Tibial nerve (tissue), 4 donors: ENCODE measurements around the gene COL4A1. TPM values are rescaled to one million over a fixed set of nuclear protein-coding genes. Genes with fewer than 3 reads are reported as not detected.
"Not testable (repeated sequence)": the region's sequence is repeated elsewhere in the genome, so short reads cannot be mapped to it uniquely, and the experiment has no call there.

Source experiments
- DNase-seq, 2 donors: peaks; one replicate each; pipeline ENCODE4 v3.0.0-alpha.2; 2019; ENCODE audit warnings: low spot score in 2 of 2
- H3K27ac ChIP-seq, 4 donors: fragments of 200-600 bp; sonication (generic) in 3 of 4; one replicate each; pipeline ENCODE4 v1.5.1; 2017 to 2019; ENCODE audit warnings: mild to moderate bottlenecking in 1 of 4
- H3K27me3 ChIP-seq, 2 donors: fragments of 200-600 bp; sonication (generic) in 1 of 2; one replicate each; pipeline versions ENCODE4 v1.5.1 to v1.6.0; 2017 to 2019
- H3K36me3 ChIP-seq, 3 donors: fragments of 200-600 bp; sonication (generic); one replicate each; pipeline ENCODE4 v1.5.1; 2018 to 2019
- H3K4me1 ChIP-seq, 4 donors: fragments of 200-600 bp; sonication (generic) in 3 of 4; one replicate each; pipeline ENCODE4 v1.5.1; 2017 to 2019
- H3K4me3 ChIP-seq, 4 donors: fragments of 200-600 bp; sonication (generic) in 3 of 4; one replicate each; pipeline ENCODE4 v1.5.1; 2017 to 2019; ENCODE audit warnings: mild to moderate bottlenecking in 1 of 4, moderate library complexity in 1 of 4
- H3K9me3 ChIP-seq, 4 donors: fragments of 200-600 bp; sonication (generic) in 3 of 4; one replicate each; pipeline ENCODE4 v1.5.1; 2017 to 2019
- CTCF ChIP-seq, 5 experiments: fragments of 200-600 bp in 3 of 5; fragments of 450-650 bp in 2 of 5; sonication (generic) in 3 of 5; IDR thresholded peaks; one replicate each; pipeline ENCODE4 v1.5.1; 2016 to 2019; ENCODE audit warnings: antibody characterized with exemption in 5 of 5, mild to moderate bottlenecking in 3 of 5, moderate library complexity in 2 of 5
- EP300 ChIP-seq, 2 donors: sonication (generic); formaldehyde crosslinking; IDR thresholded peaks; one replicate each; pipeline ENCODE4 v1.6.1; 2017; ENCODE audit warnings: antibody characterized with exemption in 2 of 2, mild to moderate bottlenecking in 1 of 2
- POLR2A ChIP-seq, 2 donors: fragments of 450-650 bp; IDR thresholded peaks; one replicate each; pipeline ENCODE4 v1.6.1; 2017; ENCODE audit warnings: antibody characterized with exemption in 2 of 2, mild to moderate bottlenecking in 2 of 2, moderate library complexity in 2 of 2
- WGBS, 2 donors: methylation state at CpG; one replicate each; pipeline ENCODE4 v1.1.5; 2018; 5-methylcytosine and 5-hydroxymethylcytosine counted together
- total RNA-seq, 4 donors: library from RNA; depleted of rRNA; stranded (reverse); fragments of >200 nt; gene quantifications; one replicate each; pipeline ENCODE4 v1.1.0, GENCODE V29; 2016

Gene COL4A1
- total RNA-seq, 4 donors from 2014 or later = 385 to 583 (median 526) TPM

GRCh38 chr13:110317093-110317492 is 10.1 kb upstream of the COL4A1 start:
- H3K27ac ChIP-seq = no peak overlapping the region
- no peak for DNase-seq
- 66 to 97% methylated on average over 5 of the region's 5 CpGs for WGBS, 2 donors

GRCh38 chr13:110316196-110316595 is 9.2 kb upstream of the COL4A1 start:
- no peak for TF ChIP-seq CTCF (IDR thresholded peaks at IDR 0.05)
- Histone ChIP-seq H3K36me3 (peaks cover 0 to 26% (median 0%) of the 10 kb centered on the region in 3 donors), H3K4me3 (no peak overlapping the region), H3K27ac (peak overlapping the region in 2 of 4 donors; percentile 15 to 34), H3K27me3 (no peaks in the 10 kb centered on the region), H3K9me3 (no peaks in the 10 kb centered on the region), H3K4me1 (peaks cover 0 to 91% (median 44%) of the 10 kb centered on the region in 4 donors)
- 53 to 64% methylated on average over 10 of the region's 10 CpGs for WGBS, 2 donors
- no peak for DNase-seq

More at GRCh38 chr13:110317093-110317492, 10.1 kb upstream of the COL4A1 start:
- Histone ChIP-seq H3K4me3 (no peak overlapping the region), H3K9me3 (no peaks in the 10 kb centered on the region), H3K4me1 (peaks cover 0 to 86% (median 38%) of the 10 kb centered on the region in 4 donors), H3K36me3 (peaks cover 0 to 26% (median 0%) of the 10 kb centered on the region in 3 donors), H3K27me3 (no peaks in the 10 kb centered on the region)
- TF ChIP-seq POLR2A (IDR thresholded peaks at IDR 0.05) = no peak
- no peak for TF ChIP-seq CTCF (IDR thresholded peaks at IDR 0.05)
- no peak for TF ChIP-seq EP300 (IDR thresholded peaks at IDR 0.05)

GRCh38 chr13:110314516-110315245 is 7.7 kb upstream of the COL4A1 start:
- Histone ChIP-seq H3K4me1 (peaks cover 0 to 96% (median 42%) of the 10 kb centered on the region in 4 donors), H3K36me3 (peaks cover 0 to 26% (median 0%) of the 10 kb centered on the region in 3 donors), H3K4me3 (no peak overlapping the region), H3K27me3 (no peaks in the 10 kb centered on the region), H3K27ac (peak overlapping the region in 2 of 4 donors; percentile 63 to 65), H3K9me3 (no peaks in the 10 kb centered on the region)
- 84 to 86% methylated on average over 18 of the region's 18 CpGs for WGBS, 2 donors
- DNase-seq = no peak
- TF ChIP-seq CTCF (IDR thresholded peaks at IDR 0.05) (no peak), EP300 (IDR thresholded peaks at IDR 0.05) (no peak), POLR2A (IDR thresholded peaks at IDR 0.05) (no peak)

GRCh38 chr13:110313733-110314132 is 6.8 kb upstream of the COL4A1 start:
- H3K4me3 ChIP-seq, H3K9me3 ChIP-seq, H3K27me3 ChIP-seq, DNase-seq: not testable (repeated sequence)
- Histone ChIP-seq H3K36me3 (peaks cover 0 to 26% (median 0%) of the 10 kb centered on the region in 3 donors), H3K4me1 (peaks cover 0 to 94% (median 42%) of the 10 kb centered on the region in 4 donors), H3K27ac (peak overlapping the region in 2 of 4 donors; percentile 63 to 65)
- 46 to 56% methylated on average over 2 to 10 of the region's 16 CpGs for WGBS, 2 donors

- H3K9me3 ChIP-seq, H3K4me3 ChIP-seq, H3K27me3 ChIP-seq, DNase-seq: not testable (repeated sequence)
- peak overlapping the region in 2 of 4 donors; percentile 97 to 98 for H3K27ac ChIP-seq
- peaks cover 0 to 89% (median 42%) of the 10 kb centered on the region in 4 donors for H3K4me1 ChIP-seq
- peaks cover 0 to 26% (median 0%) of the 10 kb centered on the region in 3 donors for H3K36me3 ChIP-seq
- 67 to 89% methylated on average over 10 to 16 of the region's 29 CpGs for WGBS, 2 donors
These were observed 6.3 kb upstream of the COL4A1 start for GRCh38 chr13:110313261-110313660.

- H3K36me3 ChIP-seq = peaks cover 0 to 22% (median 0%) of the 10 kb centered on the region in 3 donors
- 68% methylated on average over 4 of the region's 4 CpGs for WGBS, 2 donors
- H3K4me1 ChIP-seq = peaks cover 0 to 81% (median 42%) of the 10 kb centered on the region in 4 donors
- H3K27ac ChIP-seq = peak overlapping the region; percentile 41 to 98 (median 80)
- peak overlapping the region in 3 of 4 donors; percentile 8 to 96 (median 23) for H3K4me3 ChIP-seq
- no peaks in the 10 kb centered on the region for H3K27me3 ChIP-seq
- TF ChIP-seq POLR2A (IDR thresholded peaks at IDR 0.05) = no peak
- no peak for TF ChIP-seq CTCF (IDR thresholded peaks at IDR 0.05)
- TF ChIP-seq EP300 (IDR thresholded peaks at IDR 0.05) = no peak
- no peaks in the 10 kb centered on the region for H3K9me3 ChIP-seq
- no peak for DNase-seq
These were observed 5.5 kb upstream of the COL4A1 start for GRCh38 chr13:110312339-110313031.
